ENCODE data around the gene PRKAG2.

GRCh38 chr7:151806952-151807775 is 69.8 kb downstream of the PRKAG2 start:
- TF ChIP-seq EZH2phosphoT487 (IDR thresholded peaks at IDR 0.05; ENCODE audit: low read depth), result no peak
- TF ChIP-seq CTCF (IDR thresholded peaks at IDR 0.05; ENCODE audit: low read depth, low read length), result no peak
